Right lobe of liver (tissue), 4 donors: ENCODE measurements around the gene TLE6.

Source experiments
- CTCF ChIP-seq, 4 donors: fragments of 200-600 bp in 3 of 4; fragments of 450-650 bp in 1 of 4; IDR thresholded peaks; one replicate each; pipeline versions ENCODE4 v1.5.1 to v1.8.0; 2016 to 2022; ENCODE audit warnings: antibody characterized with exemption in 4 of 4, mild to moderate bottlenecking in 2 of 4
- POLR2A ChIP-seq: fragments of 450-650 bp; IDR thresholded peaks from one replicate; pipeline ENCODE4 v1.6.1; 2017; ENCODE audit warnings: antibody characterized with exemption, mild to moderate bottlenecking
- donor health status: DM: no; HTN: no; CAD: no.
- donor health status: DM: no; HTN: no; CAD: no.
- donor health status: DM: no; HTN: yes; CAD: no.

- TF ChIP-seq CTCF (IDR thresholded peaks at IDR 0.05) (no peak), POLR2A (peak; percentile 89)
Observed at GRCh38 chr19:2950286-2951124, 26.9 kb upstream of the TLE6 start.
